HEK293 (cell line): ENCODE results near the gene ZDHHC3.

Experiments used
- CTCF ChIP-seq: fragments of 450-650 bp; formaldehyde crosslinking; IDR thresholded peaks from 2 replicates; pipeline ENCODE4 v1.5.1; 2016; ENCODE audit warnings: missing biosample characterization, missing genetic modification characterization
- GLI4 ChIP-seq: fragments of 450-650 bp; formaldehyde crosslinking; IDR thresholded peaks from 2 replicates; pipeline ENCODE4 v1.5.1; 2016; ENCODE audit warnings: missing biosample characterization, missing genetic modification characterization
- ZBTB21 ChIP-seq: fragments of 450-650 bp; formaldehyde crosslinking; IDR thresholded peaks from 2 replicates; pipeline ENCODE4 v1.5.1; 2017; ENCODE audit warnings: missing biosample characterization, missing genetic modification characterization
- ZNF350 ChIP-seq: fragments of 450-650 bp; formaldehyde crosslinking; IDR thresholded peaks from 2 replicates; pipeline ENCODE4 v1.5.0; 2017; ENCODE audit warnings: missing biosample characterization, mild to moderate bottlenecking, missing genetic modification characterization
- ZNF555 ChIP-seq: fragments of 450-650 bp; formaldehyde crosslinking; conservative IDR thresholded peaks from 2 replicates; pipeline ENCODE4 v1.5.1; 2017; ENCODE audit warnings: missing biosample characterization, mild to moderate bottlenecking, missing genetic modification characterization, inconsistent platforms

GRCh38 chr3:44903314-44903713 lies 72.7 kb downstream of the ZDHHC3 start:
- TF ChIP-seq GLI4 = no peak
- TF ChIP-seq ZBTB21 = no peak
- TF ChIP-seq ZNF555 (tag by site-specific recombination) = no peak
- no peak for TF ChIP-seq ZNF350 (tag by site-specific recombination)
- TF ChIP-seq CTCF (tag by site-specific recombination) = no peak
